Retinal pigment epithelial cell (primary cell): Measurements from ENCODE around the gene RNF217.
A peak's percentile ranks its signal among the peaks of the same experiment; 100 is the strongest.

ENCODE experiments used
- DNase-seq: peaks from one replicate; pipeline ENCODE4 v3.0.0-alpha.2; 2010; ENCODE audit warnings: low read depth
- H3K4me3 ChIP-seq: 2 replicates; pipeline ENCODE4 v1.5.1; 2011; ENCODE audit warnings: mild to moderate bottlenecking, low read length, control low read depth, moderate library complexity
- TF ChIP-seq, protein P1 (sequence below): conservative IDR thresholded peaks from 2 replicates; pipeline ENCODE4 v1.5.1; 2011; ENCODE audit warnings: low read depth, low read length, control low read depth, inconsistent platforms

Gene RNF217

DNA sequence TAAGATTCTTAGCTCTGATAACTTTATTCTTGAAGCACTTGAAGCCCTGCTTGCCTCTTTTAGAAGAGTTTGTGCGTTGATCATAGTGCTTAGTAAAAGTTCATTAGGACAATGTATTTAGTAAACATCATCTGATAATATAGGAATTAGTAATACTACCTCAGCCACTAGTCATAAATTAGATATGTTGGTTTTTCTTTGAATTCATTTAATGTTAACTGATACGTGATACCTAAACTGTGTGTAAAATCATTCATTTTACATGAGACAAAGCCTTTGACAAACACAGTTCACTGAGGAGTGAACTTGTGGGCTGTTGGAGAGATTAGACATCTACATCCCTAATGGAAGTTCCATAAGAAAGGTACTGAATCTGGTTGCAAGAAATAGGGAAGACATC lies 91.6 kb downstream of the RNF217 start:
- TF ChIP-seq, protein P1, sequence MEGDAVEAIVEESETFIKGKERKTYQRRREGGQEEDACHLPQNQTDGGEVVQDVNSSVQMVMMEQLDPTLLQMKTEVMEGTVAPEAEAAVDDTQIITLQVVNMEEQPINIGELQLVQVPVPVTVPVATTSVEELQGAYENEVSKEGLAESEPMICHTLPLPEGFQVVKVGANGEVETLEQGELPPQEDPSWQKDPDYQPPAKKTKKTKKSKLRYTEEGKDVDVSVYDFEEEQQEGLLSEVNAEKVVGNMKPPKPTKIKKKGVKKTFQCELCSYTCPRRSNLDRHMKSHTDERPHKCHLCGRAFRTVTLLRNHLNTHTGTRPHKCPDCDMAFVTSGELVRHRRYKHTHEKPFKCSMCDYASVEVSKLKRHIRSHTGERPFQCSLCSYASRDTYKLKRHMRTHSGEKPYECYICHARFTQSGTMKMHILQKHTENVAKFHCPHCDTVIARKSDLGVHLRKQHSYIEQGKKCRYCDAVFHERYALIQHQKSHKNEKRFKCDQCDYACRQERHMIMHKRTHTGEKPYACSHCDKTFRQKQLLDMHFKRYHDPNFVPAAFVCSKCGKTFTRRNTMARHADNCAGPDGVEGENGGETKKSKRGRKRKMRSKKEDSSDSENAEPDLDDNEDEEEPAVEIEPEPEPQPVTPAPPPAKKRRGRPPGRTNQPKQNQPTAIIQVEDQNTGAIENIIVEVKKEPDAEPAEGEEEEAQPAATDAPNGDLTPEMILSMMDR, result no peak
- no peak for DNase-seq
- no peak overlapping the region for H3K4me3 ChIP-seq

DNA sequence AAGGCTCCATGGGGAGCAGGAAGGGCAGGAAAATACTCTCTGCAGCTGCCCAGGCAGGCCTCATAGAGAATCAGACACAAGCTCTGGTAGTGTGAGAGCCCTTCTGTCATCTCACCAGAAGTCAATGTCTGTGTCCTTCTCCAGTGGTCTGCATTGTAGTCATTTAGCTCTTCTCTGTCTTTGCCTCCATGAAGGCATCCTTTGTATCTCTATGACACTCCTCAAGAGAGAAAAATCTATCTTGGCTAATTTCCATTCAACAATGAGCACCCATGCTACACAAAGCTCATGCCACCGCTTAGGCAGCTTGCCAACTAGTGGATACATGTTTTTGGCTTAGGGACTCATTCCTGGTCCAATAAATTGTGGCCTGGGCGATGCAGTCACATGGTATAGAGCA lies 92.1 kb downstream of the RNF217 start:
- TF ChIP-seq, protein P1, result no peak

DNA sequence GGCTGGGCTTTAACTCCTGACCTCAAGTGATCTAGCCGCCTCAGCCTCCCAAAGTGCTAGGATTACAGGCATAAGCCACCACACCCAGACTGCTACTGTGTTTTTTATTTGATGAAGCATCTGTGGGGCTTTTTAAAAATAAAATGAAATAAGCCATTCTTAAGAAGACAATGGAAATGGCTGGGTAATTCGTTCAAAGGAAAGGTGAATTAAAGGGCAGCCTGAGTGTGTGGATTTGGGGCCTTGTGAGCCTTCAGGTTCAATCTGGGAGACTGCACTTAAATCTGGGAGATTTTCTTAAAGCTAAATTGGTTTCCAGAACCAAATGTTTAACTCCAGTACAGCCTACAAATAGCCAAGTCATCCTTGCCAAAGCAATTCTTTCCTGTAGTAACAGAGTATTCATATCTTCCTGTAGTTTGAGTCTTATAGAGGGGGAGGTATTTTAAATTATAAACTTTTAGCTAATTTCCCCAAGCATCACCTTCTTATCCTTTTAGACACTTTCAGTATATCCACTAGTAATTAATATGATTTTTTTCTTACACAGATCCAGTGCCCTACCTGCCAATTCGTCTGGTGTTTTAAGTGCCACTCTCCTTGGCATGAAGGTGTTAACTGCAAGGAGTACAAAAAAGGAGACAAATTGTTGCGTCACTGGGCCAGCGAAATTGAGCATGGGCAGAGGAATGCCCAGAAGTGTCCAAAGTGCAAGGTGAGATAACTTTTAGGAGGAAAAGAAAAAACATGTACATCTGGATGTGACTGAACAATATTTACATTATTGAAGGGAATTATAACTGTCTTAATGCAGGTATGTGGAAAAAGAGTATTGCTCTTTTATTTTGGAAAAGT lies 95.4 kb downstream of the RNF217 start:
- no peak overlapping the region for H3K4me3 ChIP-seq
- TF ChIP-seq, protein P1, result no peak
- no peak for DNase-seq

More for the DNA sequence above, 92.1 kb downstream of the RNF217 start:
- no peak for DNase-seq
- H3K4me3 ChIP-seq, result no peak overlapping the region

DNA sequence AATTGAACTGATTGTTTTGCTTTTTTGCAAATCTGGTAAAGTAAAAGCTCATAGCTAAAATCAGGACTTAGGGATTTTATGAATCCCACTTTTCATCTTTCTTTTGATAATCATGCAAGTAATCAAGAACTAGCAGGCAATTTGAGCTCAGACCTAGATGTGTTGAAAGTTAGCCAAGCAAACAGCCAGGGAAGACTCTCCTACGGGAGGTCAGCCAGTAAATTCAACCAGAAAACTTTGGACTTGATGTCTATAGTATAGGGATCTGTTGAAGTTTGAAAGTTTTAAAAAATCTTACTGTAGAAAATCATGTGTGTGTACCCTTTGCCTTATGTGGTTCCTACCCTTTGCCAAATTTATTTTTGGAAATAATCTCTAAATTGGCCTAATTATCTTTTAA lies 96.3 kb downstream of the RNF217 start:
- TF ChIP-seq, protein P1, result no peak

DNA sequence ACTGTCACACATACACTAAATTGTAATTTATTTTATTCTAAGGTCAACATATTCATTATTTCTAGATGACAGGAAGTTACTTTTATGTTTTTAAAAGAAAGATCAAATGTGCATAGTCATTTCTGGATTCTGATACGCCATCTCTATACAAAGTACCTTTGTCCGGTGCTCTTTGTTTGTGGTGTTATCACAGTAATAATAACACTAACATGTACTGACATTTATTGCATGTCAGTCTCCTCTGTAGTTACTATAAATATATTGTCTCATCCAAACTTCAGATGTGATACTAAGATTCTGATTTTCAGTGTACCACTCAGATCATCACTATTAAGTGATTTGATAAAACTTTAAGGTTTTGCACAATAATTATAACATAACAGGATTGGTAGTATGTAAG lies 101.1 kb downstream of the RNF217 start:
- DNase-seq, result no peak
- no peak overlapping the region for H3K4me3 ChIP-seq
- TF ChIP-seq, protein P1, result no peak

More for the DNA sequence above, 96.3 kb downstream of the RNF217 start:
- no peak overlapping the region for H3K4me3 ChIP-seq
- no peak for DNase-seq

DNA sequence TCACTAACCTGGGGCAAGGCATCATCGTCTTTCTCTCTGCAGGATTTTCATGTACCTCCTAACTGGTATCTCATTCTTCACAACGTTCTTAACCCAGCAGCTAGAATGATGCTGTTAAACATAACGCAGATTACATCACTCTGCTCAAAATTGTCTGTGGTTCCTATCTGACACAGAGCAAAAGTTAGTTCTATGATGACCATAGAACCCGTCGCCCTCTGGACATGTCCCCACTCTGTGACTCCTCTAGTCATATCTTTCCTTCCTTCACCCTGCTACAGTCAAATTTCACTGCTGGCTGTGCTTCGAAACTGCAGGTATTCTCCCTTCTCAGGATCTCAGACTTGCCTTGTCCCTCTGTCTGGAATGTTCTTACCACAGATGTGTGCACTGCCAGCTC lies 103.9 kb downstream of the RNF217 start:
- H3K4me3 ChIP-seq, result no peak overlapping the region
- TF ChIP-seq, protein P1, result no peak
- no peak for DNase-seq

DNA sequence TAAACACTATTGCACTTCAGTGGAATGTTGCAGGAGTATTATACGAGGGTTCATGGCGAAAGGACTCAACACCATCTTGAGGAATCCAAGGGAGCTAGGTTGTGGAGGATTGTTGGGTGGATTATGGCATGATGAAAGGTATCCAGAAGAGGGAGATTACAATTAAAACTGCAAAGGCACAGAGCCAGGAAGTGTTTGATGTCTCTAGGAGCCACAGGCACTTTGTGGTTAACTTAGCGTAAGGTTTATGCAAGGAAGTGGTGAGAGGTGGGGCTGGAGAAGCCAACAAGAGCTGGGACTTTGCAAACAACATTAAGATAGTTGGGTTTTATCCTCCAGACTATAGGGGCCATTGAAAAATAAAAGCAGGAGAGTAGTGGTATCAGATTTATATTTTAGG lies 104.7 kb downstream of the RNF217 start:
- H3K4me3 ChIP-seq, result no peak overlapping the region
- TF ChIP-seq, protein P1, result no peak
- DNase-seq, result peak; percentile 33
